GM19099 (cell line): ENCODE data around the gene PIGQ.
A peak's percentile ranks its signal among the peaks of the same experiment; 100 is the strongest.

Experiments
- POLR2A ChIP-seq: IDR thresholded peaks from 3 replicates; pipeline ENCODE4 v1.6.1; 2011; ENCODE audit warnings: low read depth; ENCODE audit not compliant: insufficient read length; ENCODE audit errors: extremely low read depth

PIGQ gene

DNA sequence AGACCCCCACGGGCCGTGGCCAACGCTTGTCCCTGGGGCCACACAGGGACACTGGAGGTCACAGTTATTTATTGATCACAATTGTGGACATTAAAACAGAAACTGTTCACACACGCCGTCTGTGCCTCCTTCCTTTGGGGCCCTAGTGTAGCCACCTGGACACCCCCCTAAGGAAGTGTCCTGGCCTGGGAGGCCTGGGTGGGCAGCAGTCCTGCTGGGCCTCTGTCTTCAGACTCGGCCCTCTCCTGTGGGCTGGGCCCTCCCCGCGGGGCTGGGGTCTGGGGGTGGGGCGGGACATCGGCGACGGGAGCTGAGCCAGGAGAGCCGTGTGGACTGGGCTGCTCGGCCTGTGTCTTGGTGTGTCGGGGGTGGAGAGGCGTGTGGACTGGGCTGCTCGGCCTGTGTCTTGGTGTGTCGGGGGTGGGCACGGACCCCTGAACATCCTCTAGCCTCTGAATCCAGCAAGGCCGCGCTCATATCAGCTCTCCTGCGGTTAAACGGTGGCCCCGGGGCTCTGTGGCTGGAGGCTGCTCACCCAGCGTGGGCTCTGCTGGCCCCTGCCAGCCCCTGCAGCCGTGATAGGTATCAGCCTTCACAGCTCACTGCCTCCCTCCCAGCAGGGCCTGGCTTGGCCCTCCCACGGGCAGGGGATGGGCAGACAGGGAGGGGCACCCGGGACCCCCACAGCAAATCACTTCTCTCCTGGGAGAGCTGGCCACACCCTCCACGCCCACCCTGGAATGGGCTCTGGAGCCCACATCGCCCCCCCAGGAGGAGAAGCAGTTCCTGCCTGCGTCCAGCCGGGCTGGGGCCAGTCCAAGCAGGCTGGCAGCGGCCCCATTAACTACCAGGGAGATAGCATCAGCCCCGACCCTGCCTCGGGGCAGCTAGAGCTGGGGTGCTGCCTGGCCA, 4.1 kb upstream of the PIGQ start:
- TF ChIP-seq POLR2A, result no peak

DNA sequence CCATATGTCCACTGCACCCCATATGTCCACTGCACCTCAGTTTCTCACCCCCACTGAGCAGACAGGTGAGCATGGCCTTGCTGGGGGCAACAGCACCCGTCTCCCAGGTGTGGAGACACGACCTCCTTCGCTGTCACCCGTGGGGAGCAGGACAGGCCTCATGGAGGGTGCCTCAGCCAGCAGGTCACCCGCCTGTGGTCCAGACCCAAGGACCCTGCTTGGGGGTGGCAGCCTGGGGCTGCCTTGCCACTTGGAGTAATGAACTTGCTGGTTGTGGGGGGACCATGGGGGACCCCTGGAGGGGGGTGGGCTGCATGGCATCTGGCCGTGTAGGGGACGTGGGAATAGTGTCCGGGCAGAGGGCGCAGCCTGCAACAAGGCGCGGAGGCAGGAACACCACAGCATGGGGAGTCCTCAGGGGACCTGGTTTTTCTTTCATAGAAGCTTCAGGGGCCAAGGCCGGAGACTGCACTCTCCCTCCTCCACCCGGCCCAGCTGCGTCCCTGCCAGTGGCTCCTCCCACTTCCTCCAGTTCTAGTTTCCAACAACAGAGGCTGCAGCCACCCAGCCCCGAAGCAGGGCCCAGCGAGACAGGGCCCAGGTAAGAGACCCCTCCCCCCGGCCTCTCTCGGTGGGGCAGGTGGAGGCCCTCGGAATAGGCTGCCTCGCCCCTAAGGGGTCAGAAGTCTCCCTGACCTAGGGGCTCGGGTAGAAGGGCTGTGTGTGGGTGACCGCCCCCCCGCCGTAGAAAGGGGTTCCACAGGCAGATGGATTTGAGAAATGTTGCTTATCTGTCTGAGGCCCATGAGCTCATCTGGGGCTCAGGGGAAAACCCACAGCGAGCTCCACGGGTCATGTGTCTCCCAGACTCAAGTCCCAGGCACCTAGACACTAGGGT, 3.0 kb upstream of the PIGQ start, which contains the start of gene NHLRC4:
NHLRC4 (plus strand) TSS at position 531 of the 898 bp plus-strand sequence. CDS start 1,043 bp downstream, outside the sequence.
- TF ChIP-seq POLR2A, result peak; percentile 58

DNA sequence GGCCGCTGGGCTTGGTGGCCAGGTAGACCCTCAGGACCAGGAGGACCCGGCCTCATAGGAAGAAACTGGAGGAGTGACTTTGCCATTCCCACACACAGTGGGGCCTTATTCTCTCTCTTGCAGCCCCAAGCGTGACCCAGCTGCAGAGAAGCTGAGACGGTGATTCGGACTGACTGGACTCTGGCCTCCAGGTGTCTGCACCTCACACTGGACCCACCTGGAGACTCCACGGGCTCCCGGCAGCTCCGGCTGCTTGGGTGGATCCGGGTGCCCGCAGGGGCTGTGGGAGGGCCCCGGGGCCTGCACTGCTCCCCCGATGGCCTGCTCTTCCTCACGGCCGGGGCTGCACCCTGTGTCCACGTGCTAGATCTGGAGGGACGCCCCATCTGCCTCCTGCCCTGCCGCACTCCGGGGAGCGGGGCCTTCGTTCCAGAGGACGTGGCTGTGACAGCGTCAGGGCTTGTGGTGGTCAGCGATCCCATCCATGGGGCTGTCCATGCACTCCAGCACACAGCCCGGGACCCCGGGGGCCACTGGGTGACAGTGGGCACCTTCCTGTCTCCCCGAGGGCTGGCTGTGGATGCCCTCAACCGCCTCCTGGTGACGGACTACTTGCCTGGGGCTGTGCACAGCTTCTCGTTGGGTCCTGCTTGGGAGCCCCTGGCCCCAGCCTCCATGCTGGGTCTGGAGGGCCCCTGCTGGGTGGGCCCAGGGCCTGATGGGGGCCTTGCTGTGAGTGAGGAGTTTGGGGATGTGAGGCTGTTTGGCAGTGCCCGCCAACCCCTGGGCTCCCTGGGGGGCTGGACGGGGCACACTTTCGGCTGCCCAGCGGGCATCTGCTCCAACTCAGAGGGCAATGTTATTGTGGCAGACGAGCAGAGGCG, 2.2 kb upstream of the PIGQ start:
- no peak for TF ChIP-seq POLR2A

DNA sequence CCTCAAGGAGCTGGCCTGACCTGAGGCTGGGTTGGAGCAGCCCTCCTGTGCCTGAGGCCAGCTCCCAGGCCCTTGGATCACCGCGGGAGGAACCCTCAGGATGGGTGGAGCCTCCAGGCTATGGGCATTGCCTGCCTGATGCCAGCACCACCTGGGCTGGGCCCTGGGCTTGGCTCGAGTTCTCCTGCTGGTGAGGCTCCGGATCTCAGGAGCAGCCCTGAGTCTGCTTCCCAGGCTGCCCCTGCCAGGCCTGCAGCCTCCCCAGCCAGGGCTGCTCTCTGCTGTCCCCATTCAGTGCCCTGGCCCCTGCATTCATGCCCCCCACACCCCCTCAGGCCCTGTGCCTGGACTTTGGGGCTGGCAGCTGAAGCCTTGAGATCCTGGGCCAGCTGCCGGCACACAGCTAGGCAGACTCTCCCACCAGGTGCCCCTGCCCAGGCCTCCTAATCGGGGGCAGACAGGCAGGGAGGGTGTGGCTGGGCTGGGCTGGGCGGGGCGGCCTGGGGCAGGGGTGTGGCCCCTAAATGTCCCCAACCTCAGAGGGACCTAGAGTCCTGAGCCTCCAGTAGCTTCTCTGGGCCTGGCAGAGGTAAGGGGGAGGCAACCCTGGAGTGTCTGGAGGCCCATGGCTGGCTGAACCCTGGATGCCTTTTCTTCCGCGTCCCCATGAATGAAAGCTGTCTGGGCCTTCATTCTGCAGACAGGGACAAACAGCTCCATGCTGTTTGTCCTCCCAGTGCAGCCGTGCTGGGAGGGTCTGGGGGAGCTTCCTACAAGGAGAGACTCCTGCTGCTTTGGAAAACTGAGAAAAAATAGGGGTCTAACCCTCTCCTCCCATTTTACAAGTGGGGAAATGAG, 1.1 kb upstream of the PIGQ start:
- TF ChIP-seq POLR2A, result no peak

DNA sequence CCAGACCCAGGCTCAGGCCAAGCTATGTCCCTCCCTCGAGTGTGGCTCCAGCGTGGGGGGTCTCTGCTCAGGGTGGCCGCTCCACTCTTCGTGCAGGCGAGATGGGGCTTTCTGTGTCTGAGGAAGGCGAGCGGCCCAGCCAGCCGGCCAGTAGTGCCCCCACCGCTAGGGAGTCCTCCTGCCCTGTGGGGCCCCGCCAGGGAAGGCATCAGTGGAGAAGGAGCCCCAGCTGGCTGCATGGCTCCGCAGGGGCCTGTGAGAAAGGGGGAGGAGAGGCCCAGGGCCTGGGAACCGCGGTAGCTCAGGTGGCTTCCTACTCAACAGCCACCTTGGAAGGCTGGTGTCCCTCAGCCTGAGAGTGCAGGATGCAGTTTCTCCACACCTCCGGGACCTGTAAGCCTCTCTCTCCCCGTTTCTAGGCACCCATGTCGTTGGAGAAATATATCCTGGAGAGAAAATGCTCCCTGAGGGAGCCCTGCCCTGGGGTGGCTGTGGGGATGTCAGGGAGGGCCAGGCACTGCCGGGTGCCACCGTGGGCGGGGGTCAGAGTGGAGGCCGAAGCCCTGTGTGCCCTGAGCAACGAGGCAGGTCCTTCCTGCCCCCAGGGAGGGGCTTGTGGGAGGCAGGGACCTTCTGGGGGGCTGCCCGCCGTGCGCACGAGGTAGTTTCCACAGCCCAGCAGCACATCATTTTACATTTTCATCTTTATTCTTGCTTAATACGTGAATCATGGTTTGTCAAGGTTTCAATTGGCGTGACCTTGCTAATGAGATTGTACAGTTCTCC, 3.3 kb downstream of the PIGQ start:
- no peak for TF ChIP-seq POLR2A

DNA sequence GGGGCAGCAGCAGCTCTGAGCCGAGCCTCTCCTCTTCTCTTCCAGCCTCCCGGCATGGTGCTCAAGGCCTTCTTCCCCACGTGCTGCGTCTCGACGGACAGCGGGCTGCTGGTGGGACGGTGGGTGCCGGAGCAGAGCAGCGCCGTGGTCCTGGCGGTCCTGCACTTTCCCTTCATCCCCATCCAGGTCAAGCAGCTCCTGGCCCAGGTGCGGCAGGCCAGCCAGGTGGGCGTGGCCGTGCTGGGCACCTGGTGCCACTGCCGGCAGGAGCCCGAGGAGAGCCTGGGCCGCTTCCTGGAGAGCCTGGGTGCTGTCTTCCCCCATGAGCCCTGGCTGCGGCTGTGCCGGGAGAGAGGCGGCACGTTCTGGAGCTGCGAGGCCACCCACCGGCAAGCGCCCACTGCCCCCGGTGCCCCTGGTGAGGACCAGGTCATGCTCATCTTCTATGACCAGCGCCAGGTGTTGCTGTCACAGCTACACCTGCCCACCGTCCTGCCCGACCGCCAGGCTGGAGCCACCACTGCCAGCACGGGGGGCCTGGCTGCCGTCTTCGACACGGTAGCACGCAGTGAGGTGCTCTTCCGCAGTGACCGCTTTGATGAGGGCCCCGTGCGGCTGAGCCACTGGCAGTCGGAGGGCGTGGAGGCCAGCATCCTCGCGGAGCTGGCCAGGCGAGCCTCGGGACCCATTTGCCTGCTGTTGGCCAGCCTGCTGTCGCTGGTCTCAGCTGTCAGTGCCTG, 4.4 kb downstream of the PIGQ start:
- TF ChIP-seq POLR2A, result no peak

DNA sequence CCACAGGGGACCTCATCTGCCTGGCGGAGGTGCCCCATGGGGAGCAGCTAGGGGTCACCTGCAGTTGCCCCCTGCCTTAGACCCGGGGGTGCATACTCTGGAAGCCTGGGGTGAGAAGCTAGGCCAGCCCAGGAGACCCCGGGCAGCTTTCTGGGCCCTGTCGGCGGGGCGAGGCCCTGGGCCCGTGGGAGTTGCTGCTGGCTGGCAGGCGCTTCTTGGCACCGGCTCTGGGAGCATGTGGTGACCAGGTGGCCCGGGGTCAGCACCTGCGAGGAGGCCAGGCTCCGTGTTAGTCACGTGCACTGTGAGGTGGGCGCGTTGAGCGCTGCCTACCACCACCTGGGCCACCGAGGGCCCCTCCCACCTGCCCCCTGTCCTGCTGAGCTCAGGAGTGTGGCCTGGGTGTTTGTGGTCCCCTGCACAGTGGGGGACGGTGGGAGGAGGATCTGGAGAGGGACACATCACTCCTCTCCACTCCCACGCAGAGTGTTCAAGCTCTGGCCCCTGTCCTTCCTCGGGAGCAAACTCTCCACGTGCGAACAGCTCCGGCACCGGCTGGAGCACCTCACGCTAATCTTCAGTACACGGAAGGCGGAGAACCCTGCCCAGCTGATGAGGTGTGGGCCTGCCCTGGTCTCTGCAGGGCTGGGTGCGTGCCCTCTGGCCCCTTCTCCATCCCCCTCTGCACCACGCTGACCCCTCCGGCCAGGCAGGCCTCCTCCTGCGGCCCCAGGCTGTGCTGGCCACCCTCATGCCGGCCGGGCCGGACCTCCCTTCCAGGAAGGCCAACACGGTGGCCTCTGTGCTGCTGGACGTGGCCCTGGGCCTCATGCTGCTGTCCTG, 5.8 kb downstream of the PIGQ start:
- TF ChIP-seq POLR2A, result no peak

DNA sequence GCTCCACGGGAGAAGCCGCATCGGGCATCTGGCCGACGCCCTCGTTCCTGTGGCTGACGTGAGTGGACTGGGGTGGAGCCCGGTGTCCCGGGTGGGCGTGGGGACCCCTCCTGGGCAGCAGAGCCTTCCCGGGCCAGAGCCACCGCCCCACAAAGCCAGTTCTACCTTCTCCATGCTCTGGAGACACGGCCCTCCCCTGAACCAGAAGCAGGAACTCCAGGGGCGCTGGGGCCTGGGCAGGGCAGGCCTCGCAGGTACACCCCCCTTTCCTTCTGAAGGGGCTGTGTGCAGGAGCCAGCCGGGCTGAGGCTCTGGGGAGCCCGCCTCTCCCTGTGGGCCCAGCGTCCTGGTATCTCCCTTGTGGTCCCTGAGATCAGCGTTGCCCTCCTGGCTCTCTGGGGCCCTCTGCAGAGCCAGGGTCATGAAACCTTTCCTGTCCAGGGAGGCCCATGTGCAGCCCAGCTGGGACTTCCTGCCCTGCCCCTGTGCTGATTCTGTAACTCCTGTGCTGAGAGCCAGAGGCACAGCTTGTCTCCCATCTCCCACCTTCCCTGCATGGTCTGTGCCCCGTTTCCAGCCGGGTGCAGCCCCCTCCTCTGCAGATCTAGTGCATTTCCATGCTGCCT, 6.5 kb downstream of the PIGQ start:
- no peak for TF ChIP-seq POLR2A

DNA sequence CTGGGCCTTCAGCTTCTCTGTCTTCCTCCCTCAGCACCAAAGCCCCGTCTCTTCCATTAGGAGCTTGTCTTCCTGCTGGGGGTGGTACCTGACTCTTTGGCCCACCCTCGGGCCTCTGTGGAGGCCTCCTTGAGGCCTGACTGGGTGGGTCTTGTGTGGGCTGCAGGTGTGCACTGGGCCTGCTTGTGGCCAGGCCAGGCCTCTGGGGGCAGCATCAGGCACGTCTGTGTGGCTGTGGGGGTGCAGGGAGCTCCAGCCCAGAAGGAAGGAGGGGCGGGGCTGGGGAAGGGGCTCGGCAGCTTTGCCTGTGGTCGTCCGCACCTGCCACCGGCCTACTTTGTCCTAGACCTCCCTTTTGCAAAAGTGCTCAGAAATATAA, 7.0 kb downstream of the PIGQ start:
- TF ChIP-seq POLR2A, result no peak

DNA sequence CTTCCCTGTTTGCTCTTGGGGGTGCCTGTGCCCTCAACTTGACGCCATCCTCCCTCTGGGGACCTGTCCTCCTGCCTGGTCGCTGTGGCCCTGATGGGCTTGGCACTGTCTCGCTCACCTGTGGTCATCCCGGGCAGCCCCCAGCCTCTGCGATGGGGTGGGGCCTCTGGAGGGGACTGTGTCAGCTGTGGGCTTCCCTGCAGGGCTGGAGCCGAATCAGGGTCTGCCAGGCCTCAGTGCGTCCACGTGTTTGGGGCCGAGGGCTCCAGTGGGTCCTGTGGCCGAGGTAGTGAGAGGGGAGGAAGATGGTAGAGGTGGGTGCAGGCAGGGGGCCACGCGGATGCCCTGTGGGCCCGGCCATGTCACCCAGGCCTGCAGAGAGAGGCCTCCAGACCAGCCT, 8.0 kb downstream of the PIGQ start:
- no peak for TF ChIP-seq POLR2A

DNA sequence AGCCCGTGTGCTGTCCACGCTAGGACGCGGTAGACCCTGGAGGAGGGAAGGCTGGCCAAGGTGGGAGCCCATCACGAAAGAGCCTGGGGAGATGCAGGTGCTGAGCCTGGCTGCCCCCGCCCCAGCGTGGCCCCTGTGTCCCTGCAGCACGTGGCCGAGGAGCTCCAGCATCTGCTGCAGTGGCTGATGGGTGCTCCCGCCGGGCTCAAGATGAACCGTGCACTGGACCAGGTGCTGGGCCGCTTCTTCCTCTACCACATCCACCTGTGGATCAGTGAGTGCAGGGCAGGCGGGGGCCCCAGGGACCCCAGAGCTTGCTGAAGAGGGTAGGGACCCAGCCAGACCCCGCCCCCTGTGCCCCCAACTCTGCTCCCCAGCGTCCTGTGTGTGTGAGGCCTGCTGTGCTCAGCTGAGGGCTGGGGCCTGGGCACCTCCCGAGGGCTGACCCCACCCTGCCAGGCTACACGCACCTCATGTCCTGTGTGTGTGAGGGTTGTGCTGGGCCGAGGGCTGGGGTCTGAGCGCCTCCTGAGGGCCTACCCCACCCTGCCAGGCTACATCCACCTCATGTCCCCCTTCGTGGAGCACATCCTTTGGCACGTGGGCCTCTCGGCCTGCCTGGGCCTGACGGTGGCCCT, 8.6 kb downstream of the PIGQ start:
- TF ChIP-seq POLR2A, result no peak
